HG02798 (cell line): ENCODE results near the gene DGCR8.
A peak's percentile ranks its signal among the peaks of the same experiment; 100 is the strongest.

Source experiments
- ATAC-seq: cut with Tn5 transposase; IDR thresholded peaks from one replicate; pipeline ENCODE4 v1.9.1; 2021; ENCODE audit warnings: mild to moderate bottlenecking; ENCODE audit not compliant: unreplicated experiment, poor library complexity

The DGCR8 gene

GRCh38 chr22:20107951-20108756, 28.1 kb downstream of the DGCR8 start:
- ATAC-seq, result no peak

GRCh38 chr22:20108757-20109230, 28.8 kb downstream of the DGCR8 start:
- ATAC-seq, result no peak

GRCh38 chr22:20109411-20110358, 29.6 kb downstream of the DGCR8 start:
- no peak for ATAC-seq

- ATAC-seq, result no peak
Observed at GRCh38 chr22:20110359-20110985, 30.4 kb downstream of the DGCR8 start.

GRCh38 chr22:20111045-20111688, 31.1 kb downstream of the DGCR8 start:
- no peak for ATAC-seq

- no peak for ATAC-seq
Observed at GRCh38 chr22:20111689-20112622, 31.9 kb downstream of the DGCR8 start.

DNA sequence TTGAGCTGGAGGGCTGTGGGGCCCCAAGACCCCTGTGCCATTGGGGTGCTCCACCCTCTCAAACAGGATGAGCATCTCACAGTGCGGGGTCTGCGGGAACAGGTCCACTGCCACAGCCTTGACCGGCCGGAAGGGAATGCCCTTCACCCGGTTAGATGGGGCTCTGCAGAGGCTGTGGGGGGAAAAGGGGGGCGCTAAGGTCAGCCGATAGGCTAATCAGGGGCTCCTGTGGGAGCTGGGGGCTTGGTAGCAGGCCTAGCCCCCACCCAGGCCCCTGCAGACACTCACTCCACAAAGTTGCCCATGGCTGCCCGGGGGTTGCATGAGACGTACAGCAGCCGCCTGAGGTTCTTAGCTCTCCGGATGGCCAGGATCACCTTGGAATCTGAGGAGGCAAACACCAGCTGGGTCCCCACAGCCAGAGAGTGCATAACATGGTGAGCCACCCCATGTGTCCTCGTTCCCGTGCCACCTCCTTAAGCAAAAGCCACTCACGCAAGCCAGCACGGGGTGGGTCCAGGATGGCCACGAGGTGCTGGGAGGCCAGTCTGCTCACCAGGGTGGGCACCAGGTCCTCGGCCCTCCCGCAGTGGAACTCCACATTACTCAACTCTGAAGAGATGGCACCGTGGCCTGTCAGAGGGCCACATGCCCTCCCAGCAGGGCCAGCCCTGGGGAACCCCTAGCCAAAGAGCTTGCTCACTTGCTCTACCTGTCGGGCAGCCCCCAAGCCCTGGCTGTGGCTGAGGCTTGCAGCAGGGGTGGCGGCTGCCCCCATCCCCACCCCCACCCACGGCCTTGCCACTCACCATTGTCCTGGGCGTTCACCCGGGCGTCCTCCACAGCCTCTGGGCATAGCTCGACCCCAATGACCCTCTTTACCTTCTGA, 32.8 kb downstream of the DGCR8 start:
- no peak for ATAC-seq

- ATAC-seq, result no peak
Observed at GRCh38 chr22:20113551-20114310, 33.7 kb downstream of the DGCR8 start.

DNA sequence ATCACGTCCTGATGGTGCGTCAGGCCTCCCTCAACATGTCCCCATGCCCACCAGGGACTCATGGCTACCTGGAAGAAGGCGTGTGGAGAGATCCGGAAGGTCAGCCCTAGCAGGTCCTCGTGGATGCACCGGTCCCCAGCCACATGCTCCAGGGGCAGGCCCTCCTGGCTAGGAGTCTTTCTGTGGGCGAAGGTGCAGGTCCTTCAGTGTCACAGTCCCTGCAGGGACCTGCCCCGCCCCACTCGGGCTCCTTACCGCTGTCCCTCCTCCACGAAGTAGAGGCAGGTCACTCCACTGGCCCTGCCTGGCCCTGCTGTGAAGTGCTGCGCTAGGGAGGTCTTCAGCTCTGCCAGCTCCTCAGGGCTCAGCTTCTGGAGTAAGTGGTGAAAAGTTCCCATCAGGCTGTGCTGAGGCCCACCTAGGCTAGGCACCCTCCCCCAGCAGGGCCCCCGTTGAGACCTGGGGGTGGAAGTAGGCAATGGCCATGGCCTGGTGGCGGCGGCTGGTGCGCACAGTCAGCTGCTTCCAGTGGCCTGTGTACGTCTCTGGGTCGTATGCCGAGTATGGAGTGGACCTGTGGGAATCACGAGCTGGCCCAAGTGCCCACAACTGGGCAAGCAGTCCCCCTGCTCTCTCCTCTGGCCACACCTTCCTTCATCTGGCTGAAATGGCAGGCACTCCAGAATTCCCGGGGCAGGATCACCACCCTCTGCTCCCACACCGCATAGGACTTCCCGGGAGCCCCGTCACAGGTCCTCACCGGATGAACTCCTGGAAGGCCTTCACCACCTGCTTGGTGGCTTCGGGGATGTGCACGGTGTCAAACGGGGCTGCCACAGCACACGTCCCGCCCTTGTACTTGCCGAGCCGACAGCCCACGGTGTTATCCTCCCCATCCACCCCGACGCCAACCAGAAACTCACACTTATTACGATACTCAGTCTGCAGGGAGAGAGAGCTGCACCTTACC, 34.8 kb downstream of the DGCR8 start:
- ATAC-seq, result no peak

DNA sequence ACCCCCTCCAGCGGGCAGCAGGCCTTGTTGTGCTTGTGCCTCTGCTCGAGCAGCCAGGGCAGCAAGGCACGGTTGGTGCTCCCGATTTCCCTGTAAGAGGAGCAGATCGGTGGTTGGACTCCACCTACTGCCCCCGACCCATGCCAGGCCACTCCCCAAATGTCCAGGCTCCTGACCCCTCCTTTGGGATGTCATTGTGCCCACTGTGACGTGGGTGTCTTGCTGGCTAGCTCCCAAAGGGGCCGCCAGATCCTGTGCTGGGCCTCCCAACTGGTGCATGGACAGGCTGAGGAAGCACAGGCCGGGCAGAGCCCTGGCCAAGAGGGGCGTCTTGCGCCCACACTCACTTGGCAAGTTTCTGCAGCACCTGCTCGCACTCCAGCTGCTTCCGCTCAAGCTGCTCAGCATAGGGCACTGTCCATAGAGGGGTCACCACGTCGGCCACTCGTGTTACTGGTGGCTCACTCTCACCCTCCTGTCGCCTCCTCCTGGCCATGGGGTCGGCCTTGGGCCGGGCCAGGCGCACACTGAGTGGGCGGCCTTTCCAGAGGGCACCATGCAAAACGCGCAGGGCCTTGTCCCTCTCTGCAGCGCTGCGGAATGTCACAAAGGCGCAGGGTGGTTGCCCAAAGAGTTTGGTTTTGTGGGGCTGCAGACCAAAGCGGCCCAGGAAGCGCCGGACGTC, 35.8 kb downstream of the DGCR8 start, which contains the start of gene RANBP1:
RANBP1 (plus strand) TSS at position 414 of the 685 bp plus-strand sequence; CDS start at position 495, 81 bp downstream.
- no peak for ATAC-seq

DNA sequence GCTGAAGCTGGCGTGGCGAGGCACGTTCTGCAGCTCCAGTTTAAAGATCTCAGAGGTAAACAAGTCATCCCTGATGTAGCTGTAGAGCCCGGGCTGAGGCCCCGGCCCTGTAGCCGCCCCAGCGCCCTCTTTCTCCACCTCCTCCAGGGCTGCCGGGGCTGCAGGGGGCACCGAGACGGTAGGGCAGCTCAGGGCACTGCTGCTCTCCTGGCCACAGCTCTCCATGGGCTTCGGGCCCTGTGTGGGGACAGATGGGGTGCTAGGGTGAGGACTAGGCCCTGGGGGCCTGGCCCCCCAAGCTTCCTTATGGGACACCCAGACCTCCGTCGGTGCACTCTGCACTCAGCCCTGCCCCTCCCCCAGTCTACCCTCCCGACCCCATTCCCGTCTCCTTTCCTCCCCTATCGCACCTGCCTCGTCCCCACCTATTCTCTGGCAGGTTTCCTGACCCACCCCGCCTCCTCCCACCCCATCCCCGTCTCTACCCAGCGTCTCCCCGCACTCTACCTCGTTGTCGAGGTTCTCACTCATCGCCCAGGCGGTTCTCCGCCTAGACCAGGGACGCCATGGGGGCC, 36.4 kb downstream of the DGCR8 start:
- no peak for ATAC-seq

- ATAC-seq, result peak; percentile 90
Observed at GRCh38 chr22:20116951-20117632, 37.1 kb downstream of the DGCR8 start, which contains the start of gene TRMT2A. TRMT2A (minus strand) TSS chr22:20117226; CDS start chr22:20116906, 320 bp downstream.

DNA sequence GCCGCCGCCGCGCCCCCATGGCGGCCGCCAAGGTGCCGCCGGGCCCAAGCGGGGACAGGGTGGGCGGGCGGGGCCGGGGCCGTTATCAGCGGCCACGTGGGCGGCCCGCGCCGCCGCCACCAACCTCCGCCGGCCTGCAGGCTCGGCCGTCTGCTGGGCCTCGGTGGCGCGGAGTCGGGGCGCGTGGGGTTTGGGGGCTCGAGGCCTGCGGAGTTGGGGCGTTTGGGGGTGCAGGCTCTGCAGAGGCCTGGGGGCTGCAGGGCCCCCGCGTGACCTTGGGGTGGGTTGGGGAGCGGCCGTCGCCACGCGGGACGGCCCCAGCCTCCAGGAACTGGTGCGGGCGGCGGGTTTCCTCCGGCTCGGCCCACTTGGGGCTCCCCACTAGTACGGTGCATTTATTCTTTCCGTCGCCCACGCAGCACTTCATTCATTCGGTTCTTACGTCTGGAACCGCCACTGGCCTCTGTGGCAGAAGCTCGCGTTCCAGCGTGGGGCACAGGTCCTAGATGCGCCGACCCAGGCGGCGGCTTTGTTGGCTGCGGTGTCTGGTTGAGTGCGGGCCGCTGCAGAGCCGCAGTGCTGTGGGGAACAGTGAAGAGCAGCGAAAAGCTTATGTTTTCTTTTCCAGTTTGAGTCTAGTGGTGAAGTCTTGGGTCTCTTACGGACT, 37.7 kb downstream of the DGCR8 start:
- peak; percentile 21 for ATAC-seq
